Cardiac fibroblast (primary cell): ENCODE data around the gene DNAJC8.

Source experiments
- DNase-seq, 2 donors: peaks; one replicate each; pipeline versions ENCODE4 v3.0.0 to v3.0.0-alpha.2; 2010; ENCODE audit warnings: low read depth in 2 of 2
- H3K4me3 ChIP-seq, 2 donors: replicated peaks in 1 of 2; 1 replicate in 1 of 2; 2 replicates in 1 of 2; pipeline ENCODE4 v1.5.1; 2011; ENCODE audit warnings: low read depth in 2 of 2, low read length in 2 of 2, mild to moderate bottlenecking in 2 of 2, moderate library complexity in 1 of 2
- CTCF ChIP-seq: IDR thresholded peaks from one replicate; pipeline ENCODE4 v1.5.1; 2011; ENCODE audit warnings: low read depth, mild to moderate bottlenecking, low read length, inconsistent platforms

Gene DNAJC8

GRCh38 chr1:28159243-28159642, 73.6 kb downstream of the DNAJC8 start:
- no peak overlapping the region for H3K4me3 ChIP-seq
- TF ChIP-seq CTCF = no peak
- no peak for DNase-seq

GRCh38 chr1:28157894-28158293, 74.9 kb downstream of the DNAJC8 start:
- no peak overlapping the region for H3K4me3 ChIP-seq
- no peak for TF ChIP-seq CTCF
- DNase-seq = no peak

- H3K4me3 ChIP-seq = no peak overlapping the region
- peak in 1 of 2 donors; percentile 13 for DNase-seq
- TF ChIP-seq CTCF = no peak
Measured at GRCh38 chr1:28156821-28157220, 76.0 kb downstream of the DNAJC8 start.

GRCh38 chr1:28155628-28156027, 77.2 kb downstream of the DNAJC8 start:
- no peak for DNase-seq
- TF ChIP-seq CTCF = no peak
- no peak overlapping the region for H3K4me3 ChIP-seq

- TF ChIP-seq CTCF = no peak
- H3K4me3 ChIP-seq = no peak overlapping the region
- DNase-seq = no peak
Measured at GRCh38 chr1:28154078-28154594, 78.7 kb downstream of the DNAJC8 start.
